ENCODE measurements around the gene PTPRC.

DNA sequence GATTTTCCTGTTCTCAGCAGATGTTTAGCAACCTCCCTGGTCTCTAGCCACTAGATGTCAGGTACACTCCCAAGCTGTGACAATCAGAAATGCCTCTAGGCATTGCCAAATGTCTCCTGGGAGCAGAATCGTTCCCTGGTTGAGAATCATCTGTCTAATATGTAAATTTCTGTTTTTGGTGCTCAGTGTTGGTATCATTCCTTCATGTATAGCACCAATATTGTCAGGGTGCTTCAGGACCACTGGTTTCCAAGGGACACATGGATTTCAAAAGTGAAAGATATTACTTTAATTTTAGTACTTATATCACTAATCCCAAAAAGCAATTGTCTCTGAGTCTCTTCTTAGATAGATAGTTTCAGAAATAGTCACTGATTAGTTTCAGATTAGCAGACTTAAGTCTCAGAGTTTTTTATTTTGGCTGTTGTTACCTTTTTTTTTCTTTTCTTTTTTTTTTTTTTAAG lies 160.1 kb downstream of the PTPRC start:
- TF ChIP-seq POLR2AphosphoS5 (IDR thresholded peaks at IDR 0.05; ENCODE audit: low read depth, low read length): no peak
- no peak for TF ChIP-seq POLR2A (IDR thresholded peaks at IDR 0.05; ENCODE audit: low read depth, low read length)

All from GM12892 (cell line).